Loucy (cell line): ENCODE measurements around the gene RASGRP3.
"Not testable (repeated sequence)": the region's sequence is repeated elsewhere in the genome, so short reads cannot be mapped to it uniquely, and the experiment has no call there.

Source experiments
- H2AFZ ChIP-seq: fragments of 200-600 bp; sonication (generic); 2 replicates; pipeline ENCODE4 v1.6.0; 2016; ENCODE audit warnings: antibody characterized with exemption, mild to moderate bottlenecking, low read length, moderate library complexity
- H3F3A ChIP-seq: fragments of 200-600 bp; 2 replicates; pipeline ENCODE4 v1.6.0; 2016; ENCODE audit warnings: antibody characterized with exemption, low read depth, mild to moderate bottlenecking
- H3K27me3 ChIP-seq: fragments of 200-600 bp; sonication (generic); 2 replicates; pipeline ENCODE4 v1.6.1; 2014; ENCODE audit warnings: low read length, mild to moderate bottlenecking; ENCODE audit not compliant: insufficient read depth, poor library complexity, severe bottlenecking
- H3K36me3 ChIP-seq: fragments of 200-600 bp; sonication (generic); 2 replicates; pipeline ENCODE4 v1.6.1; 2016; ENCODE audit warnings: low read length; ENCODE audit not compliant: insufficient read depth
- H3K4me1 ChIP-seq: fragments of 200-600 bp; sonication (generic); 2 replicates; pipeline ENCODE4 v1.5.1; 2014; ENCODE audit warnings: low read length, mild to moderate bottlenecking; ENCODE audit not compliant: insufficient read depth, poor library complexity, severe bottlenecking
- H3K4me2 ChIP-seq: fragments of 200-600 bp; sonication (generic); 2 replicates; pipeline ENCODE4 v1.6.0; 2014; ENCODE audit warnings: antibody characterized with exemption, low read length, low read depth, mild to moderate bottlenecking; ENCODE audit not compliant: poor library complexity, severe bottlenecking
- H3K4me3 ChIP-seq: fragments of 200-600 bp; sonication (generic); 2 replicates; pipeline ENCODE4 v1.5.1; 2014; ENCODE audit warnings: low read length, mild to moderate bottlenecking, mixed read lengths; ENCODE audit not compliant: poor library complexity, severe bottlenecking
- H3K79me2 ChIP-seq: fragments of 200-600 bp; sonication (generic); 2 replicates; pipeline ENCODE4 v1.6.1; 2014; ENCODE audit warnings: low read length; ENCODE audit not compliant: insufficient read depth
- H3K9ac ChIP-seq: fragments of 200-600 bp; sonication (generic); 2 replicates; pipeline ENCODE4 v1.6.0; 2014; ENCODE audit warnings: mild to moderate bottlenecking, low read depth, low read length, moderate library complexity; ENCODE audit not compliant: poor library complexity, severe bottlenecking
- H3K9me2 ChIP-seq: fragments of 200-600 bp; sonication (generic); replicated peaks from 2 replicates; pipeline ENCODE4 v1.6.1; 2016; ENCODE audit warnings: low read depth, low read length, mixed read lengths
- H3K9me3 ChIP-seq: fragments of 200-600 bp; sonication (generic); 2 replicates; pipeline ENCODE4 v1.6.1; 2014; ENCODE audit warnings: mild to moderate bottlenecking, antibody characterized with exemption, low read length, low read depth; ENCODE audit not compliant: insufficient read depth
- H4K20me1 ChIP-seq: fragments of 200-600 bp; sonication (generic); 2 replicates; pipeline ENCODE4 v1.6.0; 2014; ENCODE audit warnings: antibody characterized with exemption, low read length, mild to moderate bottlenecking; ENCODE audit not compliant: insufficient read depth, poor library complexity, severe bottlenecking
- CTCF ChIP-seq: fragments of 200-600 bp; sonication (generic); conservative IDR thresholded peaks from 2 replicates; pipeline ENCODE4 v1.5.1; 2014; ENCODE audit warnings: mild to moderate bottlenecking, antibody characterized with exemption, low read length
- EZH2phosphoT487 ChIP-seq: fragments of 200-600 bp; IDR thresholded peaks from 2 replicates; pipeline ENCODE4 v1.6.1; 2018; ENCODE audit warnings: antibody characterized with exemption, mild to moderate bottlenecking, moderate library complexity, borderline replicate concordance

Gene RASGRP3

GRCh38 chr2:33459745-33460144, 16.7 kb upstream of the RASGRP3 start:
- TF ChIP-seq EZH2phosphoT487 = no peak
- no peak for TF ChIP-seq CTCF
- Histone ChIP-seq H3K4me2 (no peak overlapping the region), H3K4me1 (no peaks in the 10 kb centered on the region), H3K4me3 (no peak overlapping the region), H3K9ac (no peak overlapping the region), H3K27me3 (no peaks in the 10 kb centered on the region), H2AFZ (no peak overlapping the region), H4K20me1 (no peaks in the 10 kb centered on the region), H3K79me2 (no peaks in the 10 kb centered on the region), H3K9me3 (no peaks in the 10 kb centered on the region), H3K9me2 (no peaks in the 10 kb centered on the region), H3F3A (no peaks in the 10 kb centered on the region), H3K36me3 (no peaks in the 10 kb centered on the region)

- H3K9me3 ChIP-seq, H2AFZ ChIP-seq, H3K9me2 ChIP-seq, H3K9ac ChIP-seq, H3K27me3 ChIP-seq, H3F3A ChIP-seq, H3K79me2 ChIP-seq, H3K4me2 ChIP-seq, H4K20me1 ChIP-seq, H3K4me3 ChIP-seq, H3K4me1 ChIP-seq, H3K36me3 ChIP-seq: not testable (repeated sequence)
These were observed 13.9 kb upstream of the RASGRP3 start for GRCh38 chr2:33462512-33462911.

- H3K79me2 ChIP-seq = no peaks in the 10 kb centered on the region
- H3K9me2 ChIP-seq = no peaks in the 10 kb centered on the region
- no peaks in the 10 kb centered on the region for H3K4me1 ChIP-seq
- H3K4me3 ChIP-seq = no peak overlapping the region
- H3F3A ChIP-seq = no peaks in the 10 kb centered on the region
- H3K9me3 ChIP-seq = no peaks in the 10 kb centered on the region
- H4K20me1 ChIP-seq = no peaks in the 10 kb centered on the region
- 0 out of 2 replicates have a peak overlapping the region, but pooled peaks have one; percentile 12 for H2AFZ ChIP-seq
- H3K27me3 ChIP-seq = no peaks in the 10 kb centered on the region
- TF ChIP-seq CTCF (no peak), EZH2phosphoT487 (no peak)
- no peaks in the 10 kb centered on the region for H3K36me3 ChIP-seq
- no peak overlapping the region for H3K4me2 ChIP-seq
- H3K9ac ChIP-seq = no peak overlapping the region
These were observed 9.0 kb upstream of the RASGRP3 start for GRCh38 chr2:33467413-33467812.

GRCh38 chr2:33469238-33469637, 7.2 kb upstream of the RASGRP3 start:
- H3K79me2 ChIP-seq = no peaks in the 10 kb centered on the region
- H3K4me3 ChIP-seq = no peak overlapping the region
- H3K9ac ChIP-seq = no peak overlapping the region
- no peaks in the 10 kb centered on the region for H3K27me3 ChIP-seq
- no peak for TF ChIP-seq EZH2phosphoT487
- TF ChIP-seq CTCF = no peak
- H3K9me3 ChIP-seq = no peaks in the 10 kb centered on the region
- no peaks in the 10 kb centered on the region for H3F3A ChIP-seq
- H3K4me1 ChIP-seq = no peaks in the 10 kb centered on the region
- no peaks in the 10 kb centered on the region for H4K20me1 ChIP-seq
- no peaks in the 10 kb centered on the region for H3K36me3 ChIP-seq
- no peak overlapping the region for H3K4me2 ChIP-seq
- no peaks in the 10 kb centered on the region for H3K9me2 ChIP-seq
- no peak overlapping the region for H2AFZ ChIP-seq
